Measurements from ENCODE around the gene ADAMTS14. TPM values are rescaled to one million over a fixed set of nuclear protein-coding genes. Genes with fewer than 3 reads are reported as not detected.
"Not testable (repeated sequence)": the region's sequence is repeated elsewhere in the genome, so short reads cannot be mapped to it uniquely, and the experiment has no call there.

The ADAMTS14 gene
- total RNA-seq, 8 experiments from 2014 or later = 0.05 to 1.9 (median 0.50) TPM

DNA sequence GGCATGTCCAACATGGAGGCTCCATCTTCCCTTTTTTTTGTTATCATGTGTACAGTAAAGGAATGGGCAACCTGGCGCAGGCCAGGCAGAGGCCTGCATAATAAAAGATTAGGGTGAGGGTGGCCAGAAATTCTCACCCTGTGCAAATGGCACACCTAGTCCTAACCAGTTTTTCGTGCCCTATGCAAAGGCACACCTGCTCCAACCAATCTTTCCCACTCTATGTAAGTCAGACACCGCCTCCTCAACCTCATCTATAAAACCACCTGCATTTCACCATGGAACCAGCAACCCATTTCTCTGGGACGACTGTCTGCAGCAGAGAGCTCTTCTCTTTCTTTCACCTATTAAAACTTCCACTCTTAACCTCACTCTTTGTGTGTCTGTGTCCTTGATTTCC, 96.8 kb downstream of the ADAMTS14 start:
- no peak for ATAC-seq (replicated peaks in 6 of 8)
- Histone ChIP-seq H3K4me3 (no peak overlapping the region), H3K4me1 (replicated peaks in 1 of 2) (no peaks in the 10 kb centered on the region), H3K27ac (no peak overlapping the region)
- in situ Hi-C loops (cut with MboI; ENCODE audit: low pct_unique_long_range_greater_than_20kb in 2 of 9, low sequenced_read_pairs in 9 of 9, unreplicated experiment in 9 of 9) = loop anchor here in 5 of 9 experiments (25.0 kb wide), 2 partner anchors 118 to 207 kb away; partner anchors contain the start of gene PCBD1 (in 1 of the 5)
- 24 to 87% (median 65%) methylated on average over 1 to 4 of the region's 4 CpGs for WGBS, 10 experiments

GRCh38 chr10:70770001-70770400, 97.7 kb downstream of the ADAMTS14 start:
- 20 to 93% (median 60%) methylated on average over 1 to 2 of the region's 2 CpGs; no CpG with 5 or more reads in 5 of the 10 experiments for WGBS, 10 experiments
- ATAC-seq (replicated peaks in 6 of 8) = no peak
- Histone ChIP-seq H3K4me1 (replicated peaks in 1 of 2) (no peaks in the 10 kb centered on the region), H3K27ac (no peak overlapping the region), H3K4me3 (no peak overlapping the region)
- in situ Hi-C loops (cut with MboI; ENCODE audit: low pct_unique_long_range_greater_than_20kb in 2 of 9, low sequenced_read_pairs in 9 of 9, unreplicated experiment in 9 of 9) = loop anchor here in 5 of 9 experiments (25.0 kb wide), 2 partner anchors 117 to 208 kb away; partner anchors contain the start of gene PCBD1 (in 1 of the 5)

GRCh38 chr10:70770516-70770915, 98.2 kb downstream of the ADAMTS14 start:
- H3K27ac ChIP-seq; ATAC-seq (replicated peaks in 6 of 8); H3K4me1 ChIP-seq (replicated peaks in 1 of 2); H3K4me3 ChIP-seq: not testable (repeated sequence)
- in situ Hi-C loops (cut with MboI; ENCODE audit: low pct_unique_long_range_greater_than_20kb in 2 of 9, low sequenced_read_pairs in 9 of 9, unreplicated experiment in 9 of 9) = loop anchor here in 5 of 9 experiments (25.0 kb wide), 2 partner anchors 117 to 208 kb away; partner anchors contain the start of gene PCBD1 (in 1 of the 5)
- 80 to 92% (median 90%) methylated on average over 1 to 7 of the region's 7 CpGs; no CpG with 5 or more reads in 7 of the 10 experiments for WGBS, 10 experiments

DNA sequence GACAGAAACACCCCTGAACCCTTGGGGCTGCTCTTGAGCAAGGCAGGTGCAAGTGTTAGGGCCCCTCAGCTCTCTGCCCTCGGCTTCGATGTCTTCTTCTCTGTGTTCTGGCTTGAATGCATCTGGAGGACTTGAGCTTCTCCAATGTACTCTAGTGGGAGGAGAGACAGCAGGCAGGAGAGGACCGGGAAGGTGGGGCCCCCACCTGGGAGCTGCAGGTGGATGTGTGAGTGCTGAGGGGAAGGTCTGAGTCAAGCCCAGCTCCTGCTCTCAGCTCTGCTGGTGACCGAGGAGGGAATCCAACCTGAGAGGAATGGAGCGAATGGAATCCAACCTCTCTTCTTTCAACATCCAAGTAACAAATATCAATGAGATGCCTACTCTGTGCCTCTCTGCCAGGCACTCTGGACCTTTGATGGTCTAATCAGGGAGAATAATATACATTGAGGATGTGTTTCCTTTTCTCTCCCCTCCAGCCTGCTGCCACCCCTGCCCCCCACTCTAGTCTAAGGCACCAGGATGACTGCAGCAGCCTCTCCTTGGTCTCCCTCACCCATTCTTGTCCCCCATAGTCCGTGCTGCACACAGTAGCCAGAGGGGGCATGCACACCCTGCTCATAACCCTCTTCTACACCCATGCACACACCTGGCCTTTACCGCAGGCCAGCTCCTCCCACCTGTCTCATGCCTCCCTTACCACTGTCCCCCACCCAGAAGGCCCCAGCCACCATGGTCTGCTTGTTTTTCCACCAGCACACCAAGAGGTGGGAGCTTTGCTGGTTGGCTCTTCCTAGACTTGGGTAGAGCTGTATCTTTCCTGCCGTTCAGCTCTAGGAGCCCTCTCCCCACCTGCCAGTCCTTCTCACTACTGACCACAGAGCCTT, 99.2 kb downstream of the ADAMTS14 start:
- in situ Hi-C loops (cut with MboI; ENCODE audit: low pct_unique_long_range_greater_than_20kb in 2 of 9, low sequenced_read_pairs in 9 of 9, unreplicated experiment in 9 of 9) = loop anchor here in 5 of 9 experiments (25.0 kb wide), 2 partner anchors 116 to 209 kb away; partner anchors contain the start of gene PCBD1 (in 1 of the 5)
- Histone ChIP-seq H3K4me3 (no peak overlapping the region), H3K4me1 (replicated peaks in 1 of 2) (peaks cover 0 to 4% of the 10 kb centered on the region in 2 donors), H3K27ac (no peak overlapping the region)
- no peak for ATAC-seq (replicated peaks in 6 of 8)
- 44 to 100% (median 95%) methylated on average over 1 to 6 of the region's 8 CpGs; no CpG with 5 or more reads in 3 of the 10 experiments for WGBS, 10 experiments

- in situ Hi-C loops (cut with MboI; ENCODE audit: low pct_unique_long_range_greater_than_20kb in 2 of 9, low sequenced_read_pairs in 9 of 9, unreplicated experiment in 9 of 9) = loop anchor here in 5 of 9 experiments (25.0 kb wide), 2 partner anchors 115 to 210 kb away; partner anchors contain the start of gene PCBD1 (in 1 of the 5)
- H3K27ac ChIP-seq = no peak overlapping the region
- no peak overlapping the region for H3K4me3 ChIP-seq
- WGBS, 10 experiments = 83 to 100% (median 88%) methylated on average over 1 to 4 of the region's 4 CpGs; no CpG with 5 or more reads in 6 of the 10 experiments
- ATAC-seq (replicated peaks in 6 of 8) = no peak
- peaks cover 0 to 4% of the 10 kb centered on the region in 2 donors for H3K4me1 ChIP-seq (replicated peaks in 1 of 2)
Measured at GRCh38 chr10:70772627-70773026, 100.3 kb downstream of the ADAMTS14 start.

GRCh38 chr10:70773461-70773860, 101.2 kb downstream of the ADAMTS14 start:
- in situ Hi-C loops (cut with MboI; ENCODE audit: low pct_unique_long_range_greater_than_20kb in 2 of 9, low sequenced_read_pairs in 9 of 9, unreplicated experiment in 9 of 9) = loop anchor here in 5 of 9 experiments (25.0 kb wide), 2 partner anchors 114 to 211 kb away; partner anchors contain the start of gene PCBD1 (in 1 of the 5)
- H3K27ac ChIP-seq = no peak overlapping the region
- no peak for ATAC-seq (replicated peaks in 6 of 8)
- peaks cover 0 to 4% of the 10 kb centered on the region in 2 donors for H3K4me1 ChIP-seq (replicated peaks in 1 of 2)
- H3K4me3 ChIP-seq = no peak overlapping the region
- 67 to 93% (median 76%) methylated on average over 3 to 7 of the region's 9 CpGs; no CpG with 5 or more reads in 3 of the 10 experiments for WGBS, 10 experiments

GRCh38 chr10:70773965-70774809, 101.9 kb downstream of the ADAMTS14 start:
- Histone ChIP-seq H3K27ac (no peak overlapping the region), H3K4me1 (replicated peaks in 1 of 2) (peaks cover 0 to 4% of the 10 kb centered on the region in 2 donors), H3K4me3 (no peak overlapping the region)
- in situ Hi-C loops (cut with MboI; ENCODE audit: low pct_unique_long_range_greater_than_20kb in 2 of 9, low sequenced_read_pairs in 9 of 9, unreplicated experiment in 9 of 9) = loop anchor here in 5 of 9 experiments (25.0 kb wide), 2 partner anchors 113 to 212 kb away; partner anchors contain the start of gene PCBD1 (in 1 of the 5)
- ATAC-seq (replicated peaks in 6 of 8) = no peak
- WGBS, 10 experiments = 40 to 100% (median 78%) methylated on average over 1 to 5 of the region's 14 CpGs; no CpG with 5 or more reads in 3 of the 10 experiments

DNA sequence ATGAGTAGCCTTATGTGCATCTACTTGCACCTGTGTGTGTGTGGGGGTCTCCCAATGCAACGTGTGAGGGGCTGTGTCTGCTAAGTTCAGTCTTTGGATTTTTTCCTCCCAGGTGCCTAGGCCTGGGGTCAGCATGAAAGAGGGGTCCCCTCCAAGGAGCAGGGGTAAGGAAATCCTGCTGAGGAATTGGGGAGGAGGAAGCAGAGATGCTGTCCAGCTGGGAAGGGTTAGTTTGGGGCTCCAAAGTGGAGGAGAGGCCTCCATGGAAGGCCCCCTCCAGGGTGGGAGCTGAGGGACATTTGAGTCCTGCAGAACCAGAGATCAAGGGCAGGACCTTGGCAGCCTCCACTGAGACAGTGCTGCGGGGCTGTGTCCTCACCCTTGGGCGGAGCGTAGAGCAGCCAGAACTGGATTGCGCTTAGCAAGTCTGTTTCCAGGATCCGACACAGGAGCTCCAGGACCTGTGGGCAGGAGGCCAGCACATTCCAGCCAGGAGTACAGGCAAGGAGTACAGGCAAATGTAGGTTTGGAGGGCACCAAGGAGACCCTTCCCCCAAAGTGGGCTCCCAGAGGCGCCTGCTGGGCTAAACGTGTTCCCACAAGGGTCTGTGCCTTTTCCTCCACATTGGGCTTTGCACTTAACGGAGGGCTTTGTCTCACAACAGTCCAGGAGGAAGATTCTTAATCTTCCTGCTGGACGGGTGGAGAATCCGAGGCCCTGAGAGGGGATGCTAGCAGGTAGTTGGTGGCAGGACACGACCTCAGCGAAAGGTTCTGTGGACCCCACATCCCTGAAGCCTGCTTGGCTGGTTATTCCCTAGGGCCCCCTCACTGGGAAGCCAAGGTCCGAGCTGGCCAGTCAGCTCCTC, 102.7 kb downstream of the ADAMTS14 start:
- H3K4me1 ChIP-seq (replicated peaks in 1 of 2) = peaks cover 0 to 4% of the 10 kb centered on the region in 2 donors
- WGBS, 10 experiments = 33 to 79% (median 58%) methylated on average over 1 to 5 of the region's 14 CpGs; no CpG with 5 or more reads in 6 of the 10 experiments
- no peak overlapping the region for H3K4me3 ChIP-seq
- ATAC-seq (replicated peaks in 6 of 8) = peak in 3 of 8 experiments; percentile 68 to 81 (median 72)
- in situ Hi-C loops (cut with MboI; ENCODE audit: low pct_unique_long_range_greater_than_20kb in 2 of 9, low sequenced_read_pairs in 9 of 9, unreplicated experiment in 9 of 9) = loop anchor here in 5 of 9 experiments (25.0 kb wide), 2 partner anchors 112 to 213 kb away; partner anchors contain the start of gene PCBD1 (in 1 of the 5)
- no peak overlapping the region for H3K27ac ChIP-seq

- peaks cover 0 to 4% of the 10 kb centered on the region in 2 donors for H3K4me1 ChIP-seq (replicated peaks in 1 of 2)
- H3K4me3 ChIP-seq = no peak overlapping the region
- WGBS, 10 experiments = 80% methylated on average over 1 of the region's 13 CpGs; no CpG with 5 or more reads in 9 of the 10 experiments
- no peak for ATAC-seq (replicated peaks in 6 of 8)
- in situ Hi-C loops (cut with MboI; ENCODE audit: low pct_unique_long_range_greater_than_20kb in 2 of 9, low sequenced_read_pairs in 9 of 9, unreplicated experiment in 9 of 9) = no loop called here
- H3K27ac ChIP-seq = no peak overlapping the region
Measured at GRCh38 chr10:70775679-70776454, 103.6 kb downstream of the ADAMTS14 start.

- Histone ChIP-seq H3K4me3 (no peak overlapping the region), H3K4me1 (replicated peaks in 1 of 2) (peaks cover 0 to 4% of the 10 kb centered on the region in 2 donors), H3K27ac (no peak overlapping the region)
- WGBS, 10 experiments = 62 to 100% (median 90%) methylated on average over 1 to 5 of the region's 11 CpGs; no CpG with 5 or more reads in 3 of the 10 experiments
- no peak for ATAC-seq (replicated peaks in 6 of 8)
- in situ Hi-C loops (cut with MboI; ENCODE audit: low pct_unique_long_range_greater_than_20kb in 2 of 9, low sequenced_read_pairs in 9 of 9, unreplicated experiment in 9 of 9) = no loop called here
Measured at GRCh38 chr10:70776455-70777005, 104.2 kb downstream of the ADAMTS14 start.
